Omental fat pad (tissue), 4 donors: Measurements from ENCODE around the gene CLMN. TPM values are rescaled to one million over a fixed set of nuclear protein-coding genes. Genes with fewer than 3 reads are reported as not detected.

ENCODE experiments used
- ATAC-seq: fragments of 150-250 bp; one replicate; pipeline ENCODE4 v1.9.1; 2016; ENCODE audit warnings: mild to moderate bottlenecking, moderate library complexity; ENCODE audit not compliant: low FRiP score
- DNase-seq: peaks from one replicate; pipeline ENCODE4 v3.0.0-alpha.2; 2019; ENCODE audit warnings: low spot score
- CTCF ChIP-seq, 3 donors: fragments of 450-650 bp; IDR thresholded peaks; one replicate each; pipeline ENCODE4 v1.5.1; 2016 to 2017; ENCODE audit warnings: antibody characterized with exemption in 3 of 3, mild to moderate bottlenecking in 3 of 3, moderate library complexity in 2 of 3
- total RNA-seq, 4 donors: library from RNA; depleted of rRNA; stranded (reverse); fragments of >200 nt; gene quantifications; one replicate each; pipeline ENCODE4 v1.1.0, GENCODE V29; 2016

CLMN gene
- total RNA-seq, 4 donors from 2014 or later, result 25.1 to 41.9 (median 32.9) TPM

- DNase-seq (no peak), ATAC-seq (no peak)
- TF ChIP-seq CTCF (IDR thresholded peaks at IDR 0.05), result no peak
Observed at GRCh38 chr14:95323361-95323760, 3.7 kb upstream of the CLMN start.

- no peak for TF ChIP-seq CTCF (IDR thresholded peaks at IDR 0.05)
- DNase-seq, result no peak
Observed at GRCh38 chr14:95322651-95323050, 2.9 kb upstream of the CLMN start.

GRCh38 chr14:95321693-95322455 lies 2.2 kb upstream of the CLMN start:
- TF ChIP-seq CTCF (IDR thresholded peaks at IDR 0.05), result no peak
- DNase-seq (no peak), ATAC-seq (no peak)

More at GRCh38 chr14:95322651-95323050, 2.9 kb upstream of the CLMN start:
- peak; percentile 19 for ATAC-seq

- ATAC-seq (no peak), DNase-seq (no peak)
- TF ChIP-seq CTCF (IDR thresholded peaks at IDR 0.05), result no peak
Observed at GRCh38 chr14:95320955-95321600, 1.4 kb upstream of the CLMN start.

- no peak for TF ChIP-seq CTCF (IDR thresholded peaks at IDR 0.05)
- DNase-seq (no peak), ATAC-seq (no peak)
Observed at GRCh38 chr14:95320078-95320895, 579 bp upstream of the CLMN start.

- no peak for TF ChIP-seq CTCF (IDR thresholded peaks at IDR 0.05)
- peak; percentile 10 for ATAC-seq
- DNase-seq, result no peak
Observed at GRCh38 chr14:95318399-95319311, 1.1 kb downstream of the CLMN start.
